K562 (cell line): ENCODE results near the gene DGCR2. TPM values are rescaled to one million over a fixed set of nuclear protein-coding genes. Genes with fewer than 3 reads are reported as not detected.

ENCODE experiments used
- BDP1 ChIP-seq: IDR thresholded peaks from 3 replicates; pipeline ENCODE4 v1.6.1; 2011; ENCODE audit not compliant: insufficient read length, insufficient read depth
- DLX4 ChIP-seq: fragments of 250-450 bp; sonication (Bioruptor Pico); IDR thresholded peaks from 2 replicates; pipeline ENCODE4 v1.6.1; 2021; ENCODE audit warnings: mild to moderate bottlenecking
- FOXM1 ChIP-seq, 2 experiments: fragments of 450-650 bp in 1 of 2; sonication (generic) in 1 of 2; formaldehyde crosslinking in 1 of 2; IDR thresholded peaks; 2 replicates each; pipeline versions ENCODE4 v1.6.1 to v1.9.0; 2017 to 2022; ENCODE audit warnings: low read depth in 2 of 2, mild to moderate bottlenecking in 2 of 2, missing genetic modification reagents in 1 of 2, moderate library complexity in 1 of 2
- KLF10 ChIP-seq: fragments of 250-450 bp; sonication (Bioruptor Pico); IDR thresholded peaks from 2 replicates; pipeline ENCODE4 v1.6.1; 2021; ENCODE audit warnings: matching md5 sums
- LEF1 ChIP-seq: fragments of 450-650 bp; IDR thresholded peaks from 2 replicates; pipeline ENCODE4 v1.6.1; 2016; ENCODE audit warnings: mild to moderate bottlenecking
- RBFOX2 ChIP-seq: fragments of 200-400 bp; formaldehyde crosslinking; IDR thresholded peaks from 2 replicates; pipeline ENCODE4 v1.6.1; 2017; ENCODE audit warnings: low read depth, mild to moderate bottlenecking, low read length, moderate library complexity
- U2AF1 ChIP-seq: fragments of 200-400 bp; formaldehyde crosslinking; optimal IDR thresholded peaks from 2 replicates; pipeline ENCODE3; 2017; ENCODE audit warnings: mild to moderate bottlenecking, low read depth, low read length, moderate library complexity
- YY1 ChIP-seq, 3 experiments: IDR thresholded peaks; 2 replicates each; pipeline ENCODE4 v1.6.1; 2011; ENCODE audit warnings: low read length in 2 of 3, mild to moderate bottlenecking in 2 of 3, moderate library complexity in 2 of 3, borderline replicate concordance in 1 of 3, control low read depth in 1 of 3, low read depth in 1 of 3; ENCODE audit not compliant: insufficient read depth in 3 of 3, insufficient replicate concordance in 2 of 3, control insufficient read depth in 1 of 3, insufficient read length in 1 of 3; ENCODE audit errors: extremely low read depth in 1 of 3
- polyA plus RNA-seq, 8 experiments: library from polyadenylated mRNA; depleted of rRNA in 4 of 8; stranded (reverse) in 5 of 8; unstranded in 3 of 8; fragments of >200 nt; fragmentation: Nextera tagmentation in 2 of 8; fragmentation: Illumina TruSeq in 1 of 8; extraction: Ambion mirVana in 2 of 8; extraction: Trizol in 1 of 8; gene quantifications; 2 replicates each; pipeline versions ENCODE4 v1.2.1 to v1.2.3, GENCODE V29; 2011 to 2014; ENCODE audit warnings: inconsistent platforms in 1 of 8, missing spikeins in 1 of 8
- total RNA-seq, 7 experiments: library from RNA; depleted of rRNA in 6 of 7; stranded (reverse); fragments of >200 nt in 6 of 7; fragmentation: Illumina TruSeq in 2 of 7; extraction: Trizol in 2 of 7; gene quantifications; 2 replicates each; pipeline versions ENCODE4 v1.2.1 to v1.2.3, GENCODE V29; 2011 to 2021; ENCODE audit warnings: low replicate concordance in 1 of 7
- TF ChIP-seq, protein P1 (sequence below): fragments of 450-650 bp; IDR thresholded peaks from one replicate; pipeline ENCODE4 v1.6.1; 2018; ENCODE audit warnings: mild to moderate bottlenecking, moderate library complexity; ENCODE audit not compliant: partially characterized antibody
- TF ChIP-seq, protein P2 (sequence below): fragments of 450-650 bp; IDR thresholded peaks from 2 replicates; pipeline ENCODE4 v1.6.1; 2016; ENCODE audit warnings: missing biosample characterization, missing genetic modification characterization
- TF ChIP-seq, protein P3 (sequence below): sonication (generic); formaldehyde crosslinking; IDR thresholded peaks from 2 replicates; pipeline ENCODE4 v1.9.0; 2022; ENCODE audit warnings: mild to moderate bottlenecking, missing genetic modification reagents

The DGCR2 gene
- total and polyA plus RNA-seq, 9 of the 15 experiments (the other 6 are each of a cell fraction or from before 2014, with no cell fraction given), result 0.69 to 101 (median 56.4) TPM

DNA sequence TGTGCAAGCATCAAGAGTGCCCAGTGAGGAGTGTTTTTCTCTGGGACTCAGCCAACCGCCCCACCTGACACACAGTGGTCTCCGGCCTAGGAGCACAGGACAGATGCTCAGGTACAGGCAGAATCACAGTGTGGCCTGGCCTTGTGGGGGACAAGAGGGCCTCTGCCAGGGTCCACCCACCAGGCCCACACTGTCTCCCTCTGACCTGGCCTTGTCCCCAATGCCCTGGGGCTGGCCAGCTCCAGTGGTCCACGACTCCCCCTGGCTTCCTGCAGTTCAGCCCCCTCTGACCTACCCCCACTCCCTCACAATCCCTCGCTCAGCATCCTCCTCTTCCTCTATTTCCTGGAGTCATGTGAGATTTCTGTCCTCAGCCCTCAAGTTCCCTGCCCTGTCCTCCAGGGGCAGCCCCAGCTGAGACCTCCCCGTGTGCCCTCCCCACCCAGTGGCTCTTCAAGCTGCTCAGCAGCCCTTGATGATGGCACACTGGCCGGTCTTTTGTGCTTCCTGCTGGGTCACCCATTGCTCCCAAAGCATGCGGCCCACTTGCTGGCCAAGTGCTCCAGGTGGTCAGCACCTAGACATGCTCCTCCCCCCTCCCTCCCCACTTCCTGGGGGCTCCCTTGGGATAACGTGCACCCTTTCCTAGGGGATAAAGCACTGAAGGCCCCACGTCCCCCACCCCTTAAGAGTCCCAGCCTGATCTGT lies 10.6 kb upstream of the DGCR2 start (continued):
- TF ChIP-seq U2AF1 (no peak), FOXM1 (IDR thresholded peaks at IDR 0.05; ENCODE audit: low read depth) (no peak), FOXM1 (CRISPR knock-in tag; IDR thresholded peaks at IDR 0.05; ENCODE audit: low read depth) (no peak), BDP1 (no peak), DLX4 (CRISPR knock-in tag) (no peak), RBFOX2 (peak; percentile 56; the same call in 1 of the 2 replicates), LEF1 (no peak), YY1 (IDR thresholded peaks at IDR 0.05; ENCODE audit: borderline replicate concordance in 1 of 3, control insufficient read depth in 1 of 3, extremely low read depth in 1 of 3, insufficient read depth in 3 of 3, insufficient read length in 1 of 3, insufficient replicate concordance in 2 of 3, low read depth in 1 of 3, low read length in 2 of 3) (no peak), KLF10 (peak; percentile 38; the same call in 1 of the 2 replicates)
- TF ChIP-seq, protein P1, sequence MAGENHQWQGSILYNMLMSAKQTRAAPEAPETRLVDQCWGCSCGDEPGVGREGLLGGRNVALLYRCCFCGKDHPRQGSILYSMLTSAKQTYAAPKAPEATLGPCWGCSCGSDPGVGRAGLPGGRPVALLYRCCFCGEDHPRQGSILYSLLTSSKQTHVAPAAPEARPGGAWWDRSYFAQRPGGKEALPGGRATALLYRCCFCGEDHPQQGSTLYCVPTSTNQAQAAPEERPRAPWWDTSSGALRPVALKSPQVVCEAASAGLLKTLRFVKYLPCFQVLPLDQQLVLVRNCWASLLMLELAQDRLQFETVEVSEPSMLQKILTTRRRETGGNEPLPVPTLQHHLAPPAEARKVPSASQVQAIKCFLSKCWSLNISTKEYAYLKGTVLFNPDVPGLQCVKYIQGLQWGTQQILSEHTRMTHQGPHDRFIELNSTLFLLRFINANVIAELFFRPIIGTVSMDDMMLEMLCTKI, result no peak
- TF ChIP-seq, protein P2, sequence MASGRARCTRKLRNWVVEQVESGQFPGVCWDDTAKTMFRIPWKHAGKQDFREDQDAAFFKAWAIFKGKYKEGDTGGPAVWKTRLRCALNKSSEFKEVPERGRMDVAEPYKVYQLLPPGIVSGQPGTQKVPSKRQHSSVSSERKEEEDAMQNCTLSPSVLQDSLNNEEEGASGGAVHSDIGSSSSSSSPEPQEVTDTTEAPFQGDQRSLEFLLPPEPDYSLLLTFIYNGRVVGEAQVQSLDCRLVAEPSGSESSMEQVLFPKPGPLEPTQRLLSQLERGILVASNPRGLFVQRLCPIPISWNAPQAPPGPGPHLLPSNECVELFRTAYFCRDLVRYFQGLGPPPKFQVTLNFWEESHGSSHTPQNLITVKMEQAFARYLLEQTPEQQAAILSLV (tag), result no peak
- TF ChIP-seq, protein P3, sequence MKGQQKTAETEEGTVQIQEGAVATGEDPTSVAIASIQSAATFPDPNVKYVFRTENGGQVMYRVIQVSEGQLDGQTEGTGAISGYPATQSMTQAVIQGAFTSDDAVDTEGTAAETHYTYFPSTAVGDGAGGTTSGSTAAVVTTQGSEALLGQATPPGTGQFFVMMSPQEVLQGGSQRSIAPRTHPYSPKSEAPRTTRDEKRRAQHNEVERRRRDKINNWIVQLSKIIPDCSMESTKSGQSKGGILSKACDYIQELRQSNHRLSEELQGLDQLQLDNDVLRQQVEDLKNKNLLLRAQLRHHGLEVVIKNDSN (CRISPR knock-in tag), result peak; percentile 22; the same call in 1 of the 2 replicates
